Fibroblast of lung (primary cell): Measurements from ENCODE around the gene CPA5. TPM values are rescaled to one million over a fixed set of nuclear protein-coding genes. Genes with fewer than 3 reads are reported as not detected.

Experiments
- DNase-seq, 2 donors: peaks; one replicate each; pipeline versions ENCODE4 v3.0.0 to v3.0.0-alpha.2; 2010; ENCODE audit warnings: low read depth in 2 of 2
- H2AFZ ChIP-seq: 2 replicates; pipeline ENCODE4 v1.5.1; 2012; ENCODE audit warnings: low read length, control low read depth, inconsistent platforms
- H3K27ac ChIP-seq: 2 replicates; pipeline ENCODE4 v1.5.1; 2011; ENCODE audit warnings: low read length, control low read depth; ENCODE audit not compliant: insufficient read depth
- H3K27me3 ChIP-seq: 2 replicates; pipeline ENCODE4 v1.5.1; 2011; ENCODE audit warnings: mild to moderate bottlenecking, low read length; ENCODE audit not compliant: control insufficient read depth, insufficient read depth
- H3K36me3 ChIP-seq: 2 replicates; pipeline ENCODE4 v1.5.1; 2011; ENCODE audit warnings: low read length; ENCODE audit not compliant: control insufficient read depth, insufficient read depth
- H3K4me1 ChIP-seq: 2 replicates; pipeline ENCODE4 v1.5.1; 2011; ENCODE audit warnings: low read length; ENCODE audit not compliant: control insufficient read depth, insufficient read depth; ENCODE audit errors: extremely low read depth
- H3K4me2 ChIP-seq: 2 replicates; pipeline ENCODE4 v1.5.1; 2011; ENCODE audit warnings: low read length, control low read depth; ENCODE audit not compliant: insufficient read depth; ENCODE audit errors: extremely low read depth
- H3K4me3 ChIP-seq, 4 experiments: fragments of 200-600 bp in 1 of 4; sonication (generic) in 1 of 4; replicated peaks in 1 of 4; 2 replicates each; pipeline ENCODE4 v1.5.1; 2011 to 2016; ENCODE audit warnings: low read length in 4 of 4, low read depth in 3 of 4, mild to moderate bottlenecking in 3 of 4, control low read depth in 2 of 4, inconsistent platforms in 1 of 4, mixed read lengths in 1 of 4; ENCODE audit not compliant: insufficient read depth in 1 of 4; ENCODE audit errors: control extremely low read depth in 1 of 4
- H3K79me2 ChIP-seq: 2 replicates; pipeline ENCODE4 v1.5.1; 2012; ENCODE audit warnings: mild to moderate bottlenecking, low read length, inconsistent platforms; ENCODE audit not compliant: control insufficient read depth, insufficient read depth
- H3K9ac ChIP-seq: 2 replicates; pipeline ENCODE4 v1.5.1; 2011; ENCODE audit warnings: mild to moderate bottlenecking, low read length, control low read depth; ENCODE audit not compliant: insufficient read depth
- H3K9me3 ChIP-seq: 2 replicates; pipeline ENCODE4 v1.5.1; 2012; ENCODE audit warnings: low read depth, low read length; ENCODE audit not compliant: control insufficient read depth, insufficient read depth
- H4K20me1 ChIP-seq: 2 replicates; pipeline ENCODE4 v1.5.1; 2011; ENCODE audit warnings: low read length; ENCODE audit not compliant: control insufficient read depth, insufficient read depth; ENCODE audit errors: extremely low read depth
- CTCF ChIP-seq, 2 donors: IDR thresholded peaks in 1 of 2; conservative IDR thresholded peaks in 1 of 2; 1 replicate in 1 of 2; 2 replicates in 1 of 2; pipeline ENCODE4 v1.5.1; 2011 to 2012; ENCODE audit warnings: low read length in 2 of 2, control low read depth in 1 of 2, inconsistent platforms in 1 of 2, low read depth in 1 of 2, mild to moderate bottlenecking in 1 of 2
- EZH2 ChIP-seq: IDR thresholded peaks from 2 replicates; pipeline ENCODE4 v1.5.1; 2012; ENCODE audit warnings: low read length, control low read depth, mild to moderate bottlenecking; ENCODE audit errors: missing control alignments
- polyA plus RNA-seq, 2 donors: library from polyadenylated mRNA; depleted of rRNA in 1 of 2; stranded (reverse) in 1 of 2; unstranded in 1 of 2; fragments of >200 nt; gene quantifications; 2 replicates each; pipeline ENCODE4 v1.2.1, GENCODE V29; 2011 to 2012; ENCODE audit warnings: missing spikeins in 1 of 2
- total RNA-seq: library from RNA; depleted of rRNA; stranded (reverse); fragments of >200 nt; gene quantifications from 2 replicates; pipeline ENCODE4 v1.2.1, GENCODE V29; 2014

The CPA5 gene
- total and polyA plus RNA-seq, 2 donors (not counting 1 experiment from before 2014, with no cell fraction given), result not detected

- no peak for DNase-seq
- H3K27ac ChIP-seq, result no peak overlapping the region
- no peaks in the 10 kb centered on the region for H4K20me1 ChIP-seq
- H3K4me3 ChIP-seq, result no peak overlapping the region
- no peaks in the 10 kb centered on the region for H3K36me3 ChIP-seq
- no peak for TF ChIP-seq CTCF (conservative IDR thresholded peaks at IDR 0.05 in 1 of 2, IDR thresholded peaks at IDR 0.05 in 1 of 2; ENCODE audit: low read depth in 1 of 2, low read length in 2 of 2)
- TF ChIP-seq EZH2, result no peak
- no peak overlapping the region for H3K9ac ChIP-seq
- H3K9me3 ChIP-seq, result no peaks in the 10 kb centered on the region
- no peak overlapping the region for H3K4me2 ChIP-seq
- H2AFZ ChIP-seq, result no peak overlapping the region
- H3K27me3 ChIP-seq, result no peaks in the 10 kb centered on the region
- no peaks in the 10 kb centered on the region for H3K79me2 ChIP-seq
- no peaks in the 10 kb centered on the region for H3K4me1 ChIP-seq
Measured at GRCh38 chr7:130383187-130383980, 38.8 kb downstream of the CPA5 start.

- H3K4me3 ChIP-seq, result no peak overlapping the region
- TF ChIP-seq CTCF (conservative IDR thresholded peaks at IDR 0.05 in 1 of 2, IDR thresholded peaks at IDR 0.05 in 1 of 2; ENCODE audit: low read depth in 1 of 2, low read length in 2 of 2), result no peak
- no peak for TF ChIP-seq EZH2
- H3K4me1 ChIP-seq, result no peaks in the 10 kb centered on the region
- no peak for DNase-seq
- H3K9me3 ChIP-seq, result no peaks in the 10 kb centered on the region
- no peaks in the 10 kb centered on the region for H3K79me2 ChIP-seq
- H3K27ac ChIP-seq, result no peak overlapping the region
- H4K20me1 ChIP-seq, result no peaks in the 10 kb centered on the region
- no peak overlapping the region for H3K9ac ChIP-seq
- no peak overlapping the region for H2AFZ ChIP-seq
- no peak overlapping the region for H3K4me2 ChIP-seq
- H3K36me3 ChIP-seq, result no peaks in the 10 kb centered on the region
- no peaks in the 10 kb centered on the region for H3K27me3 ChIP-seq
Measured at GRCh38 chr7:130384371-130384801, 39.8 kb downstream of the CPA5 start.

- no peak for DNase-seq
Measured at GRCh38 chr7:130384841-130385599, 40.4 kb downstream of the CPA5 start.

More at GRCh38 chr7:130384841-130385599, 40.4 kb downstream of the CPA5 start:
- no peaks in the 10 kb centered on the region for H3K27me3 ChIP-seq
- H3K27ac ChIP-seq, result no peak overlapping the region
- no peaks in the 10 kb centered on the region for H3K79me2 ChIP-seq
- H3K4me2 ChIP-seq, result no peak overlapping the region
- no peaks in the 10 kb centered on the region for H3K4me1 ChIP-seq
- H4K20me1 ChIP-seq, result no peaks in the 10 kb centered on the region
- no peaks in the 10 kb centered on the region for H3K9me3 ChIP-seq
- no peak overlapping the region for H2AFZ ChIP-seq
- TF ChIP-seq CTCF (conservative IDR thresholded peaks at IDR 0.05 in 1 of 2, IDR thresholded peaks at IDR 0.05 in 1 of 2; ENCODE audit: low read depth in 1 of 2, low read length in 2 of 2) (no peak), EZH2 (no peak)
- no peak overlapping the region for H3K4me3 ChIP-seq
- no peak overlapping the region for H3K9ac ChIP-seq
- no peaks in the 10 kb centered on the region for H3K36me3 ChIP-seq
